ENCODE data around the gene NINL. TPM values are rescaled to one million over a fixed set of nuclear protein-coding genes. Genes with fewer than 3 reads are reported as not detected.

NINL gene
- total RNA-seq, 4 donors from 2014 or later = 0.24 to 6.1 (median 0.88) TPM

DNA sequence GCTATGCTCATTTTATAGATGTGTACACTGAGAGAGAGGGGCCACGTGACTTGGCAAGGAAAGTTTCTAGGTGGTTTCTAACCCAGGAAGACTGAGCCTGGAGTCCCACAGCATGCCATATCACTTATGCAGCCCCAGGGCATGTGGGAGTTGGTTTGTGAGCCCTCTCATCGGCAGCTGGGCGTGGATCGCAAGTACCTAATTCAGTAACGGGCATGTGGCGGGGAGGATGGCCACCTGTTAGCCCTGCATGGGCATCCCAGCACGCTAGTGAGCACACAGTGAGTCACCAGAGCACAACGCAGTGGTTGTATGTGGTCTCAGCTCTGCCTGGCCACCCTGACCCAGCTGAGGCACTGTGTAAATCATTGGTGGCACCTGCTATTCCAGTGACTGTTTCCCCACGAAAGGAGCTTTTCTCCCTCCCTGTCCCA lies 88.3 kb downstream of the NINL start:
- TF ChIP-seq CTCF (IDR thresholded peaks at IDR 0.05 in 4 of 5, conservative IDR thresholded peaks at IDR 0.05 in 1 of 5) (no peak), POLR2A (IDR thresholded peaks at IDR 0.05) (no peak)

DNA sequence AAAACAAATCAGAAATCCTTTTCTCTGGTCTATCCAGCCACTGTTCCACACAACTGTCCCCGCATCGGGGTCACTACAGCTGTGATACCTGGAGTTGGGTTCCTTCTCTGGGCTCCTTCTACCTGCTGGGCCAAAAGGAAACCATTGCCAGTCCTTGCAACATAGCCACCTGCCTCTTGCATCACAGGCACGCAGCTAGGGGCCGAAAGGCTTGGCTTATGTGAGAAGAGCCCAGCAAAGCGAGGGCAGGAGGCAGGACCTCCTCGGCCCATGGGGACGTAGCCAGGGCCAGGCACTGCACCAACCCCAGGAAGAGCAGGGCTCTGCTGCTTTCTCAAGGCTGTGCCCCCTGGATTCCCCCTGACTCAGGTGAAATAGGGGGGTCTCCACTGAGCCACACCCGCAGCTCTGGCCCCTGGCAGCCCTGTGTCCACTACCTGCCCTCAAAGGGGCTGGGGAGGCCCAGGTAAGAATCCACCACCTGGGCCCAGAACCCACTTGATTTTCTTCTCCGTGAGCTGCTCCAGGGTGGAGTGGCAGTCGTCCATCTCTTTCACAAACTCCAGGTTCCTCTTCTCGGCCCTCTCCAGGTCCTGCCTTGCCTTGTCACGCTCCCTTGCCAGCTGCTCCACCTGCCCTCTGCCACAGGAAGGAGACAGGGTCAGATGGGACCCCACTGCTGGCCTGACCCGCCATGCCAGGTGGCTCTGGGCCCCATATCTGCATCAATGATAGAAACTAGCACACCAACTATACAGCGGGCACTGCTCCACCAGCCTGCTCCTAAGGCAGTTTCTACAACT lies 89.0 kb downstream of the NINL start:
- no peaks in the 10 kb centered on the region for H3K36me3 ChIP-seq
- H3K4me3 ChIP-seq = no peak overlapping the region
- no peaks in the 10 kb centered on the region for H3K4me1 ChIP-seq
- H3K27me3 ChIP-seq = no peaks in the 10 kb centered on the region
- no peak overlapping the region for H3K27ac ChIP-seq
- H3K9me3 ChIP-seq = no peaks in the 10 kb centered on the region
- no peak for TF ChIP-seq POLR2A (IDR thresholded peaks at IDR 0.05)
- no peak for TF ChIP-seq CTCF (IDR thresholded peaks at IDR 0.05 in 4 of 5, conservative IDR thresholded peaks at IDR 0.05 in 1 of 5)
- in situ Hi-C loops (cut with MboI; ENCODE audit: low sequenced_read_pairs in 4 of 4) (no loop called here), intact Hi-C loops (cut with DNase I; ENCODE audit: low total_unique reads) (no loop called here)
- DNase-seq = no peak
- ATAC-seq = no peak

More for the DNA sequence above, 88.3 kb downstream of the NINL start:
- H3K4me3 ChIP-seq = no peak overlapping the region
- H3K27ac ChIP-seq = no peak overlapping the region
- ATAC-seq = no peak
- H3K9me3 ChIP-seq = no peaks in the 10 kb centered on the region
- intact Hi-C loops (cut with DNase I; ENCODE audit: low total_unique reads) = no loop called here
- no peaks in the 10 kb centered on the region for H3K4me1 ChIP-seq
- H3K36me3 ChIP-seq = no peaks in the 10 kb centered on the region
- in situ Hi-C loops (cut with MboI; ENCODE audit: low sequenced_read_pairs in 4 of 4) = no loop called here
- no peaks in the 10 kb centered on the region for H3K27me3 ChIP-seq
- DNase-seq = no peak

DNA sequence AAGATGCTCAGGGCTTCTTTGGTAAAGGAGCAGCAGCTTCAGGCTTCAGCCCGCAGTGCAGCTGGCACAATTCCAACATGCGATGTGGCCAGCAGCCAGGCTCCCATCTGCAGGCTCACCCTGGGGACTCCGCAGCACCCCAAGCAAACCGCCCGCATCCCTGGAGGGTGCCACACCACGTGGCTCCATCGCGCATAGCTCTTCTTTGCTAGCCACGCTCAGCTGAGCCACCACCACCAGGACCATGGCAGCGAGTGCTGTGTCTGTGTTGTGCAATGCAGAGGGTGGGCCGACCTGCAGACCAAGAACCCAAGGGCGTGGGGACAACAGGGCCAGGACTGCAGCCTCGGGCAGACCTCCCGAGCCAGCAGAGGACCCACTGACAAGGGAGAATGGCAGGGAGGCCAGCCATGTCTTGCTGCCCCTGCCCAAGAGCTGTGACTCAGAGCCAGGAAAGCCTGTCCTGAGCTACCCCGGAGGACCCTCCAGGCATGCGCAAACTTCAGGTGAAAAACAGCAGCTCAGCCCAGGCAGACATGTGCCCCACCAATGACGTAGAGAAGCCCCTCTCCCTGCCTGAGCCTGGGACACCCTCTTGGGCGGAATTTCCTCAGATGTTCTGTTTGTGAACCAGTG lies 90.0 kb downstream of the NINL start:
- in situ Hi-C loops (cut with MboI; ENCODE audit: low sequenced_read_pairs in 4 of 4) = no loop called here
- ATAC-seq (no peak), DNase-seq (no peak)
- intact Hi-C loops (cut with DNase I; ENCODE audit: low total_unique reads) = no loop called here
- H3K36me3 ChIP-seq = no peaks in the 10 kb centered on the region
- H3K4me1 ChIP-seq = no peaks in the 10 kb centered on the region
- TF ChIP-seq POLR2A (IDR thresholded peaks at IDR 0.05) (no peak), CTCF (IDR thresholded peaks at IDR 0.05 in 4 of 5, conservative IDR thresholded peaks at IDR 0.05 in 1 of 5) (no peak)
- no peak overlapping the region for H3K4me3 ChIP-seq
- H3K27me3 ChIP-seq = no peaks in the 10 kb centered on the region
- H3K27ac ChIP-seq = no peak overlapping the region
- H3K9me3 ChIP-seq = no peaks in the 10 kb centered on the region

DNA sequence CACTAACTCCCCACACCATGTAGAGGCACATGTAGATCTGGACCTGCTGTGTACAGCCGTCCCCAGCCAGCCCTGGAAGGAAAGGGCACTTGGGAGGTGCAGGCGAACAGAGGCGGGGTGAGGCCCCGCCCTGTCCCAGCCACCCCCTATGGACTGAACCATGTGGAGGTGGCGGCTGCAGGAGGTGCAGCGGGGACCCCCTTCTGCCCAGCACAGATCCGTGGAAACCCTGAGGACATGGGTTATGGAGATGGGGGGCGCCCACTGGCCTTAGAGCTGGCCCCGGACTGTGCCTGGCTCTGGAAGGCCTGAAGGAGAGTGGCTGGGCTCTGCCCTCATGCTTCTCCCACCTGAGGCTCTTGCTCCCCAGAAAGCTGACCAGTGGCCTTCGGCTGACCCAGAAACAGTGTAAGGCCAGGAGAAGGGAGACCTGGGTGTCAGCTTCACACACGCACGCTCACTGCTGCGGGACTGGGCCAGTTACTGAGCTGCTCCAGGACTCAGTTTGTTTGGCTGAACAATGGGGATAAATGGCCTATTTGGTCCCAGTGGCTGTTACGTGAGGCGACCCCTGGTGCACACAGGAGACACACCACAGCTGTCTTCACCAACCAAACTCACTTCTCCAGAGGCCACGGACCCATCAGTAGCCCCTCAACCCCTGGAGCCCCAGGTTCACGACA lies 90.7 kb downstream of the NINL start:
- H3K36me3 ChIP-seq = no peaks in the 10 kb centered on the region
- DNase-seq = no peak

More for the DNA sequence above, 90.7 kb downstream of the NINL start:
- intact Hi-C loops (cut with DNase I; ENCODE audit: low total_unique reads) = no loop called here
- H3K4me1 ChIP-seq = no peaks in the 10 kb centered on the region
- no peaks in the 10 kb centered on the region for H3K27me3 ChIP-seq
- no peak overlapping the region for H3K4me3 ChIP-seq
- no peak for ATAC-seq
- in situ Hi-C loops (cut with MboI; ENCODE audit: low sequenced_read_pairs in 4 of 4) = no loop called here
- no peak for TF ChIP-seq POLR2A (IDR thresholded peaks at IDR 0.05)
- no peak for TF ChIP-seq CTCF (IDR thresholded peaks at IDR 0.05 in 4 of 5, conservative IDR thresholded peaks at IDR 0.05 in 1 of 5)
- no peaks in the 10 kb centered on the region for H3K9me3 ChIP-seq
- no peak overlapping the region for H3K27ac ChIP-seq

All from gastrocnemius medialis (tissue), 4 donors.